Mesodermal cell (in vitro differentiated cells): ENCODE data around the gene MUC6.

Source experiments
- H3K27ac ChIP-seq: 2 replicates; pipeline ENCODE4 v1.7.0; 2013; ENCODE audit warnings: mild to moderate bottlenecking, low read depth, low read length, moderate library complexity; ENCODE audit not compliant: severe bottlenecking
- H3K36me3 ChIP-seq: 2 replicates; pipeline ENCODE4 v1.7.1; 2013; ENCODE audit warnings: mild to moderate bottlenecking, low read length, moderate library complexity; ENCODE audit not compliant: control insufficient read depth, insufficient read depth
- H3K4me1 ChIP-seq: one replicate; pipeline ENCODE4 v1.7.1; 2013; ENCODE audit warnings: mild to moderate bottlenecking, low read length; ENCODE audit not compliant: insufficient read depth, control insufficient read depth, poor library complexity, severe bottlenecking
- H3K4me3 ChIP-seq: 2 replicates; pipeline ENCODE4 v1.7.0; 2013; ENCODE audit warnings: low read length, control low read depth, mild to moderate bottlenecking; ENCODE audit not compliant: insufficient read depth, poor library complexity, severe bottlenecking; ENCODE audit errors: extremely low read depth
- H3K9me3 ChIP-seq: 2 replicates; pipeline ENCODE4 v1.7.1; 2013; ENCODE audit warnings: mild to moderate bottlenecking, low read length, moderate library complexity; ENCODE audit not compliant: control insufficient read depth
- WGBS, 2 experiments: methylation state at CpG; one replicate each; pipeline ENCODE4 v1.1.5; 2013; ENCODE audit warnings: missing lambda C conversion rate in 2 of 2; ENCODE audit not compliant: insufficient coverage in 2 of 2; 5-methylcytosine and 5-hydroxymethylcytosine counted together

MUC6 gene

GRCh38 chr11:1033016-1033798 is 3.3 kb downstream of the MUC6 start:
- WGBS, 2 experiments: 89 to 94% methylated on average over 24 to 36 of the region's 38 CpGs
- no peaks in the 10 kb centered on the region for H3K9me3 ChIP-seq
- H3K4me3 ChIP-seq: no peak overlapping the region
- no peaks in the 10 kb centered on the region for H3K4me1 ChIP-seq
- no peak overlapping the region for H3K27ac ChIP-seq
- no peaks in the 10 kb centered on the region for H3K36me3 ChIP-seq

GRCh38 chr11:1032310-1032891 is 4.1 kb downstream of the MUC6 start:
- 86 to 97% methylated on average over 9 to 12 of the region's 12 CpGs for WGBS, 2 experiments
- H3K4me3 ChIP-seq: no peak overlapping the region
- no peaks in the 10 kb centered on the region for H3K4me1 ChIP-seq
- H3K27ac ChIP-seq: no peak overlapping the region
- H3K9me3 ChIP-seq: no peaks in the 10 kb centered on the region
- H3K36me3 ChIP-seq: no peaks in the 10 kb centered on the region

GRCh38 chr11:1031121-1031899 is 5.2 kb downstream of the MUC6 start:
- H3K27ac ChIP-seq: no peak overlapping the region
- H3K4me3 ChIP-seq: no peak overlapping the region
- 96% methylated on average over 22 to 27 of the region's 30 CpGs for WGBS, 2 experiments
- H3K36me3 ChIP-seq: no peaks in the 10 kb centered on the region
- H3K9me3 ChIP-seq: no peaks in the 10 kb centered on the region
- no peaks in the 10 kb centered on the region for H3K4me1 ChIP-seq

- no peaks in the 10 kb centered on the region for H3K9me3 ChIP-seq
- no peak overlapping the region for H3K4me3 ChIP-seq
- 93 to 95% methylated on average over 13 to 18 of the region's 20 CpGs for WGBS, 2 experiments
- H3K36me3 ChIP-seq: no peaks in the 10 kb centered on the region
- no peak overlapping the region for H3K27ac ChIP-seq
- H3K4me1 ChIP-seq: no peaks in the 10 kb centered on the region
These were observed 6.0 kb downstream of the MUC6 start for GRCh38 chr11:1030556-1030955.

- 93 to 95% methylated on average over 5 to 13 of the region's 16 CpGs for WGBS, 2 experiments
- Histone ChIP-seq H3K9me3 (no peaks in the 10 kb centered on the region), H3K4me3 (no peak overlapping the region), H3K4me1 (no peaks in the 10 kb centered on the region), H3K36me3 (no peaks in the 10 kb centered on the region), H3K27ac (no peak overlapping the region)
These were observed 6.4 kb downstream of the MUC6 start for GRCh38 chr11:1030086-1030485.

- Histone ChIP-seq H3K9me3 (no peaks in the 10 kb centered on the region), H3K4me1 (no peaks in the 10 kb centered on the region), H3K4me3 (no peak overlapping the region), H3K27ac (no peak overlapping the region), H3K36me3 (no peaks in the 10 kb centered on the region)
- WGBS, 2 experiments: 78 to 82% methylated on average over 9 to 15 of the region's 16 CpGs
These were observed 6.9 kb downstream of the MUC6 start for GRCh38 chr11:1029654-1030053.

GRCh38 chr11:1029051-1029450 is 7.5 kb downstream of the MUC6 start:
- Histone ChIP-seq H3K4me3 (no peak overlapping the region), H3K4me1 (no peaks in the 10 kb centered on the region), H3K36me3 (no peaks in the 10 kb centered on the region), H3K27ac (no peak overlapping the region), H3K9me3 (no peaks in the 10 kb centered on the region)
- WGBS, 2 experiments: 93 to 95% methylated on average over 19 to 24 of the region's 25 CpGs

GRCh38 chr11:1028616-1029015 is 7.9 kb downstream of the MUC6 start:
- no peaks in the 10 kb centered on the region for H3K36me3 ChIP-seq
- H3K4me1 ChIP-seq: no peaks in the 10 kb centered on the region
- H3K27ac ChIP-seq: no peak overlapping the region
- no peaks in the 10 kb centered on the region for H3K9me3 ChIP-seq
- H3K4me3 ChIP-seq: no peak overlapping the region
- 89 to 93% methylated on average over 13 to 14 of the region's 14 CpGs for WGBS, 2 experiments

GRCh38 chr11:1028291-1028540 is 8.3 kb downstream of the MUC6 start:
- Histone ChIP-seq H3K4me1 (no peaks in the 10 kb centered on the region), H3K4me3 (no peak overlapping the region), H3K9me3 (no peaks in the 10 kb centered on the region), H3K27ac (no peak overlapping the region), H3K36me3 (no peaks in the 10 kb centered on the region)
- WGBS, 2 experiments: 96 to 97% methylated on average over 16 to 17 of the region's 17 CpGs

- Histone ChIP-seq H3K4me3 (no peak overlapping the region), H3K27ac (no peak overlapping the region), H3K9me3 (no peaks in the 10 kb centered on the region), H3K4me1 (no peaks in the 10 kb centered on the region), H3K36me3 (no peaks in the 10 kb centered on the region)
- WGBS, 2 experiments: 92% methylated on average over 33 to 34 of the region's 36 CpGs
These were observed 8.8 kb downstream of the MUC6 start for GRCh38 chr11:1027483-1028290.
